Smooth muscle cell (in vitro differentiated cells): Measurements from ENCODE around the gene MDFI. TPM values are rescaled to one million over a fixed set of nuclear protein-coding genes. Genes with fewer than 3 reads are reported as not detected.

Experiments used
- DNase-seq: peaks from one replicate; lab custom pipeline; 2025; ENCODE audit not compliant: unreplicated experiment; lab: John Stamatoyannopoulos, UW
- H2AFZ ChIP-seq: fragments of 200-600 bp; sonication (generic); 2 replicates; pipeline ENCODE4 v1.6.0; 2016; ENCODE audit warnings: antibody characterized with exemption, low read depth, mild to moderate bottlenecking
- H3F3A ChIP-seq: fragments of 200-600 bp; sonication (generic); 2 replicates; pipeline ENCODE4 v1.6.0; 2017; ENCODE audit warnings: antibody characterized with exemption, low read depth
- H3K27ac ChIP-seq: fragments of 200-600 bp; sonication (generic); 2 replicates; pipeline ENCODE4 v1.5.1; 2016; ENCODE audit warnings: low read depth, mild to moderate bottlenecking
- H3K27me3 ChIP-seq: fragments of 200-600 bp; sonication (generic); 2 replicates; pipeline ENCODE4 v1.6.1; 2016; ENCODE audit warnings: low read depth, mild to moderate bottlenecking
- H3K36me3 ChIP-seq: fragments of 200-600 bp; sonication (generic); 2 replicates; pipeline ENCODE4 v1.5.1; 2016; ENCODE audit warnings: low read depth
- H3K4me1 ChIP-seq: fragments of 200-600 bp; sonication (generic); 2 replicates; pipeline ENCODE4 v1.5.1; 2016; ENCODE audit warnings: low read depth
- H3K4me2 ChIP-seq: fragments of 200-600 bp; sonication (generic); 2 replicates; pipeline ENCODE4 v1.6.0; 2016; ENCODE audit warnings: mild to moderate bottlenecking
- H3K4me3 ChIP-seq: fragments of 200-600 bp; sonication (generic); 2 replicates; pipeline ENCODE4 v1.5.1; 2016; ENCODE audit warnings: mild to moderate bottlenecking
- H3K79me2 ChIP-seq: fragments of 200-600 bp; sonication (generic); 2 replicates; pipeline ENCODE4 v1.6.0; 2016; ENCODE audit warnings: low read depth, mild to moderate bottlenecking
- H3K9ac ChIP-seq: fragments of 200-600 bp; sonication (generic); 2 replicates; pipeline ENCODE4 v1.6.0; 2016; ENCODE audit warnings: low read depth
- H3K9me3 ChIP-seq: fragments of 200-600 bp; sonication (generic); replicated peaks from 2 replicates; pipeline ENCODE4 v1.5.1; 2016; ENCODE audit warnings: low read depth
- H4K20me1 ChIP-seq: fragments of 200-600 bp; sonication (generic); 2 replicates; pipeline ENCODE4 v1.6.0; 2016; ENCODE audit warnings: low read depth
- WGBS: methylation state at CpG from one replicate; pipeline ENCODE4 v1.1.7; 2016; ENCODE audit warnings: low lambda C conversion rate; 5-methylcytosine and 5-hydroxymethylcytosine counted together
- microRNA-seq: library from miRNA; unstranded; fragments of <30 nt; microRNA quantifications from one replicate; pipeline ENCODE4, GENCODE V29; 2016; ENCODE audit warnings: borderline number of aligned reads
- polyA plus RNA-seq: library from polyadenylated mRNA; unstranded; fragments of >200 nt; fragmentation: Nextera tagmentation; extraction: Ambion mirVana; gene quantifications from 2 replicates; pipeline ENCODE4 v1.2.1, GENCODE V29; 2016
- small RNA-seq: library from RNA; depleted of rRNA; stranded (forward); fragments of <200 nt; gene quantifications from one replicate; pipeline ENCODE3, GENCODE V24; 2014
- total RNA-seq: library from RNA; depleted of rRNA; stranded (reverse); fragments of >200 nt; gene quantifications from 2 replicates; pipeline ENCODE4 v1.2.3, GENCODE V29; 2014
- TF ChIP-seq, protein P1 (sequence below): fragments of 200-600 bp; sonication (generic); IDR thresholded peaks from 2 replicates; pipeline ENCODE4 v1.5.1; 2017; ENCODE audit warnings: borderline replicate concordance, mild to moderate bottlenecking, antibody characterized with exemption; ENCODE audit not compliant: insufficient read depth, poor library complexity, severe bottlenecking

MDFI gene
- total and polyA plus RNA-seq, 2 experiments from 2014 or later = 102 to 168 TPM

DNA sequence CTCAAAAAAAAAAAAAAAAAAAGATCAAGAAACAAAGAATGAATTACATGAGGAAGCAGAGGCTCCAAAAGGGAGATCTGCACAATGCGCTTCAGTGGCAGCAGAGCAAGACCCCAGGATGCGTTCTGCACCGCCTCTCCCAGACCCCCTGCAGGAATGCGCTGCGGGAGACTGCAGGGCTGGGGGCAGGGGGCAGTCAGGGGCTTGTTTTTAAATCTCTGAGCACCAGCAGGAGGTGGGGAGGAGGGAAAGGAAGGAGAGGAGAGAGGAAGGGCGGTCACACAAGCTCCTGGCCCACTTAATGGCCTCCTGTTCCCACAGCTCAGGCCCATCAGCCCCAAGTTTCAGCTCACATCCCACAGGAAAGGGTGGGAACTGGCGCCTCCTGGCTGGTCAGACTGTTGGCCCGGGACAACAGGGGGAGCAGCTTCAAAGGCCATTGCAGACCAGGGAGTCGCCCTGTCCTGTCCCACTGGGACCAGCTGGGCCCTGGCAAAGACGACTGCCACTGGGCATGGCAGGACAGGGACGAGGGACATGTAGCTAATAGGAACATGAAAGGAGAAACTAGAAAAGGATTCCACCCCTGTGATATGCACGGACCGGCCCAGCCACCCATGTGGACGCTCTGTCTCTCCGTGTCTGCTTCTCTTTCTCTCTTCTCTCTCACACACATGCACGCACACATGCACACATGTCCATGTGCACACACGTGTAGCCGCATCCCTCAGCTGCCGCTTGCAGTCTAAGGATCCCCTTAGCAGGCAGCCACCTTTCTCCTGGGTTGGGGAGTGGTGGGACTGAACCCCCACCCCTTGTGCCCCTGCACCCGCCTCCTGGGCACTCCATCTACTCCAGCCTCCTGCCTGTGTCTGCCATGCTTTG, 62.4 kb downstream of the MDFI start:
- H3K36me3 ChIP-seq = no peaks in the 10 kb centered on the region
- peaks cover 9% of the 10 kb centered on the region for H3K4me1 ChIP-seq
- no peaks in the 10 kb centered on the region for H3K27me3 ChIP-seq
- H4K20me1 ChIP-seq = no peaks in the 10 kb centered on the region
- H2AFZ ChIP-seq = no peak overlapping the region
- H3K27ac ChIP-seq = no peak overlapping the region
- H3K4me2 ChIP-seq = no peak overlapping the region
- peaks cover 8% of the 10 kb centered on the region for H3F3A ChIP-seq
- H3K9ac ChIP-seq = no peak overlapping the region
- TF ChIP-seq, protein P1, sequence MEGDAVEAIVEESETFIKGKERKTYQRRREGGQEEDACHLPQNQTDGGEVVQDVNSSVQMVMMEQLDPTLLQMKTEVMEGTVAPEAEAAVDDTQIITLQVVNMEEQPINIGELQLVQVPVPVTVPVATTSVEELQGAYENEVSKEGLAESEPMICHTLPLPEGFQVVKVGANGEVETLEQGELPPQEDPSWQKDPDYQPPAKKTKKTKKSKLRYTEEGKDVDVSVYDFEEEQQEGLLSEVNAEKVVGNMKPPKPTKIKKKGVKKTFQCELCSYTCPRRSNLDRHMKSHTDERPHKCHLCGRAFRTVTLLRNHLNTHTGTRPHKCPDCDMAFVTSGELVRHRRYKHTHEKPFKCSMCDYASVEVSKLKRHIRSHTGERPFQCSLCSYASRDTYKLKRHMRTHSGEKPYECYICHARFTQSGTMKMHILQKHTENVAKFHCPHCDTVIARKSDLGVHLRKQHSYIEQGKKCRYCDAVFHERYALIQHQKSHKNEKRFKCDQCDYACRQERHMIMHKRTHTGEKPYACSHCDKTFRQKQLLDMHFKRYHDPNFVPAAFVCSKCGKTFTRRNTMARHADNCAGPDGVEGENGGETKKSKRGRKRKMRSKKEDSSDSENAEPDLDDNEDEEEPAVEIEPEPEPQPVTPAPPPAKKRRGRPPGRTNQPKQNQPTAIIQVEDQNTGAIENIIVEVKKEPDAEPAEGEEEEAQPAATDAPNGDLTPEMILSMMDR = no peak
- H3K9me3 ChIP-seq = no peaks in the 10 kb centered on the region
- H3K79me2 ChIP-seq = no peaks in the 10 kb centered on the region
- WGBS = 81% methylated on average over 20 of the region's 20 CpGs
- no peak for DNase-seq
- H3K4me3 ChIP-seq = no peak overlapping the region

DNA sequence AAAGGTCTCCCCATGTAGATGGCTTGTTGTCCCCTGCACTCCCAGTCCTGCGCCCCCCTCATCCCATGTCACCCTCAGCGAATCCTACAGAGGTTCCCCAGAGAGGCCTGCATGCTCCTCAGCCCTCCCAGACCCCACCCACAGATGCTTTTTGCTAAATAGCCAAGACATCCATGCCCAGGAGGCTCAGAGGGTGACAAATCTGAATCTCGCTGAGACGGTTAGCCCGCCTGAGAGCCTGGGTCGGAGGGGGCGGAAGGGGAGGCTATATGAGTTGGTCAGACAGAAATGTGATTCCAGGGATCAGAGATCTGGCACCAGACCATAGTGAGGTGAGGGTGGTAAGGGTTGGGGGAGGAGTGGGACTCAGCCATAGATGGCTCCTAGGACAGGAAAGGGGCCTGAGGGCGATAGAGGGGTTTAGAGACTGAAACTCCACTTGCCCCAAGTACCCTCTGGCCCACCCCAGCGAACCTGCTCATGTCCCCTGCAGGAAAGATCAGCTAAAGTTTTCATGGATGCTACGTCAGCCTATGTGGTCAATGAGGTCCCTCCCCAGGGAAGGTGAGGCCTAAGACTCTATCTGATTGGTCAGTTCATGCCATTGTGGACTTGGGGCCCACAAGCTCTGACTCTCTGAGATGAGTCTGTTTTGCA, 63.9 kb downstream of the MDFI start:
- no peak for DNase-seq
- no peaks in the 10 kb centered on the region for H3K9me3 ChIP-seq
- H3F3A ChIP-seq = peaks cover 8% of the 10 kb centered on the region
- TF ChIP-seq, protein P1 = no peak
- H2AFZ ChIP-seq = no peak overlapping the region
- peaks cover 9% of the 10 kb centered on the region for H3K4me1 ChIP-seq
- H4K20me1 ChIP-seq = no peaks in the 10 kb centered on the region
- WGBS = 85% methylated on average over 10 of the region's 10 CpGs
- no peaks in the 10 kb centered on the region for H3K79me2 ChIP-seq
- no peaks in the 10 kb centered on the region for H3K27me3 ChIP-seq
- H3K27ac ChIP-seq = no peak overlapping the region
- no peak overlapping the region for H3K4me2 ChIP-seq
- no peaks in the 10 kb centered on the region for H3K36me3 ChIP-seq
- no peak overlapping the region for H3K4me3 ChIP-seq
- no peak overlapping the region for H3K9ac ChIP-seq

DNA sequence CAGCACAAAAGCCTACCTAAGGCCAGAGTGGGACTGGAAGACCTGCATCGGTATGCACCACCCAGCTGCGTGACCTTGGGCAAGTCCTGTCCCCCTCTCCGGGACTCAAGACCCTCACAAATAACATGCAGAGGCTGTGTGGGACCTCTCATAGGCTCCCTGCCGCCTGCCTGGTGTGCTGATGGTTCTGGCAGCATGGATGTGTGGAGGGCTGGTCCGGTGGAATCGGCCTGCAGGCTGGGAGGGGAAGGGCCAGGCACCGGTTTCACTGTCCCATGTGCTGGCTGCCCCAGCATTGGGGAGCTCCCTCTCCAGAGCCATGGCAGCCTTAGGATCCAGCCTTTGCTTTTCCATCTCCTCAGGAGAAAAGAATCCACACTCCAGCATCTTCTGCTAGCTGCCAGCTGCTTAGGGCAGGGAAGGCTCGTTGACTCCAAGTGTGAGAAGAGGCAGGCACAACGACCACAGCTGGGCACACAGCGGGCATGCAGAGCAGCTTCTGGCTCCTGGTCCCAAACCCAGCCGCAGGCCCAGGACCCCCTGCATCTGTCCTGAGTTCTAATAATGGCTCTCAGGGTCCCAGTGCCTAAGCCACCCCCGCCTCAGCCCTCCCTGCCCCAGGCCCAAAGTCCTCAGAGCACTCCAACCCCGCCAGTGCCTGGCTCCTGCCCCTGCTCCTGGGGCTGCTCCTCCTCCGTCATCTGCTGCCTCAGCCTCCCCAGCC, 64.7 kb downstream of the MDFI start:
- H3K9me3 ChIP-seq = no peaks in the 10 kb centered on the region
- 88% methylated on average over 14 of the region's 14 CpGs for WGBS
- H4K20me1 ChIP-seq = no peaks in the 10 kb centered on the region

More for the DNA sequence above, 64.7 kb downstream of the MDFI start:
- no peaks in the 10 kb centered on the region for H3K36me3 ChIP-seq
- peaks cover 2% of the 10 kb centered on the region for H3F3A ChIP-seq
- TF ChIP-seq, protein P1 = no peak
- no peak overlapping the region for H3K4me2 ChIP-seq
- H2AFZ ChIP-seq = no peak overlapping the region
- H3K27ac ChIP-seq = no peak overlapping the region
- H3K4me3 ChIP-seq = no peak overlapping the region
- H3K9ac ChIP-seq = no peak overlapping the region
- H3K27me3 ChIP-seq = no peaks in the 10 kb centered on the region
- no peaks in the 10 kb centered on the region for H3K79me2 ChIP-seq
- no peak for DNase-seq
- H3K4me1 ChIP-seq = peaks cover 4% of the 10 kb centered on the region

Small RNA genes lying within 50 kb of the gene (microRNA-seq; reads per million reads assigned to microRNA genes)
- 1.8 reads per million for gene MIR4641

Small RNA genes lying within 50 kb of the gene (small RNA-seq; reads per million reads assigned to genes)
- not detected for gene MIR4641

Other genes starting within 250 kb of the MDFI start
- 3.5 and 5.3 TPM in 2 replicates for gene FOXP4, start 92.1 kb upstream of the MDFI start, total RNA-seq
- 31.9 and 35.9 TPM in 2 replicates for gene FOXP4, start 92.1 kb upstream of the MDFI start, polyA plus RNA-seq
- gene TFEB, start 97.1 kb downstream of the MDFI start, total RNA-seq = 3.3 and 15.7 TPM in 2 replicates
- 15.3 and 18.2 TPM in 2 replicates for gene TFEB, start 97.1 kb downstream of the MDFI start, polyA plus RNA-seq
- not detected in 2 replicates for gene PGC, start 108.9 kb downstream of the MDFI start, total RNA-seq
- not detected in 2 replicates for gene PGC, start 108.9 kb downstream of the MDFI start, polyA plus RNA-seq
- 3.1 and 5.6 TPM in 2 replicates for gene FRS3, start 141.4 kb downstream of the MDFI start, total RNA-seq
- 4.8 and 6.4 TPM in 2 replicates for gene FRS3, start 141.4 kb downstream of the MDFI start, polyA plus RNA-seq
- 2.0 TPM in 1 of 2 replicates, not detected in the other for gene PRICKLE4, start 142.3 kb downstream of the MDFI start, total RNA-seq
- gene PRICKLE4, start 142.3 kb downstream of the MDFI start, polyA plus RNA-seq = 1.1 TPM in 1 of 2 replicates, not detected in the other
- gene TOMM6, start 149.2 kb downstream of the MDFI start, total RNA-seq = 194 and 253 TPM in 2 replicates
- gene TOMM6, start 149.2 kb downstream of the MDFI start, polyA plus RNA-seq = 233 and 235 TPM in 2 replicates